ENCODE results near the gene PDCD6IP. TPM values are rescaled to one million over a fixed set of nuclear protein-coding genes. Genes with fewer than 3 reads are reported as not detected.
A peak's percentile ranks its signal among the peaks of the same experiment; 100 is the strongest.

The PDCD6IP gene
- total RNA-seq, 1 donor from 2014 or later, result 51.7 TPM

GRCh38 chr3:33792167-33792892 is 6.1 kb upstream of the PDCD6IP start:
- Histone ChIP-seq H3K9me3 (ENCODE audit: control insufficient read depth in 3 of 3, low read length in 3 of 3) (no peaks in the 10 kb centered on the region), H3K4me3 (ENCODE audit: low read length in 3 of 3) (no peak overlapping the region), H3K9ac (ENCODE audit: low read depth in 1 of 3, low read length in 3 of 3) (no peak overlapping the region), H3K4me1 (ENCODE audit: control insufficient read depth in 3 of 3, insufficient read depth in 3 of 3, low read length in 3 of 3) (peaks cover 0 to under 1% (median 0%) of the 10 kb centered on the region in 3 donors), H3K27ac (ENCODE audit: low read depth, low read length) (no peak overlapping the region), H3K27me3 (ENCODE audit: control insufficient read depth in 3 of 3, insufficient read depth in 3 of 3, low read length in 3 of 3) (peaks cover 0 to 2% (median 0%) of the 10 kb centered on the region in 3 donors), H3K36me3 (ENCODE audit: control insufficient read depth in 3 of 3, insufficient read depth in 3 of 3, low read length in 3 of 3) (no peaks in the 10 kb centered on the region)

DNA sequence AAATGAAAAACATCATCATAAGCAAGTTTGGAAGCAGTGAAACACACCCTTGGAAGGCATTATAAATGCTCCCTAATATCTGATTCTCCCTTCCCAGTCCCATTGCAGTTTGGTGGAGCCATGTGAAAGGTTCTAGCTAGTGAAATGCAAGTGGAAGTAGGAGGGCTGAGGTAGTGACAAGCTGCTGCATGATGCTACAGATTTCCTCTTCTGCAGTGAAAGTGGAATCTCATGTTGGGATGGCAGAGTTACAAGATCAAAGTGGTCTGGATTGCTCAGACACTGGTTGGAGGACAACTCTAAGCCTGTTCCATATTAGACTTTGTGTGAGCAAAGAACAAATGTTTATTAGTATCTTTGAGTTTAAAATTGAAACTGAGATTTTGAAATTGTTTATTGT is 3.3 kb upstream of the PDCD6IP start:
- Histone ChIP-seq H3K27ac (ENCODE audit: low read depth, low read length) (no peak overlapping the region), H3K9ac (ENCODE audit: low read depth in 1 of 3, low read length in 3 of 3) (no peak overlapping the region), H3K4me1 (ENCODE audit: control insufficient read depth in 3 of 3, insufficient read depth in 3 of 3, low read length in 3 of 3) (peaks cover 12 to 19% (median 13%) of the 10 kb centered on the region in 3 donors), H3K9me3 (ENCODE audit: control insufficient read depth in 3 of 3, low read length in 3 of 3) (no peaks in the 10 kb centered on the region), H3K27me3 (ENCODE audit: control insufficient read depth in 3 of 3, insufficient read depth in 3 of 3, low read length in 3 of 3) (no peaks in the 10 kb centered on the region), H3K36me3 (ENCODE audit: control insufficient read depth in 3 of 3, insufficient read depth in 3 of 3, low read length in 3 of 3) (no peaks in the 10 kb centered on the region), H3K4me3 (ENCODE audit: low read length in 3 of 3) (no peak overlapping the region)

GRCh38 chr3:33795856-33796536 is 2.4 kb upstream of the PDCD6IP start:
- no peaks in the 10 kb centered on the region for H3K9me3 ChIP-seq (ENCODE audit: control insufficient read depth in 3 of 3, low read length in 3 of 3)
- no peak overlapping the region for H3K9ac ChIP-seq (ENCODE audit: low read depth in 1 of 3, low read length in 3 of 3)
- no peaks in the 10 kb centered on the region for H3K27me3 ChIP-seq (ENCODE audit: control insufficient read depth in 3 of 3, insufficient read depth in 3 of 3, low read length in 3 of 3)
- no peak overlapping the region for H3K4me3 ChIP-seq (ENCODE audit: low read length in 3 of 3)
- H3K36me3 ChIP-seq (ENCODE audit: control insufficient read depth in 3 of 3, insufficient read depth in 3 of 3, low read length in 3 of 3), result no peaks in the 10 kb centered on the region
- no peak overlapping the region for H3K27ac ChIP-seq (ENCODE audit: low read depth, low read length)
- H3K4me1 ChIP-seq (ENCODE audit: control insufficient read depth in 3 of 3, insufficient read depth in 3 of 3, low read length in 3 of 3), result peaks cover 18 to 24% (median 20%) of the 10 kb centered on the region in 3 donors

GRCh38 chr3:33798113-33798417 is 365 bp upstream of the PDCD6IP start:
- H3K27ac ChIP-seq (ENCODE audit: low read depth, low read length), result peak overlapping the region; percentile 92
- H3K4me3 ChIP-seq (ENCODE audit: low read length in 3 of 3), result peak overlapping the region; percentile 90 to 100 (median 96)
- no peaks in the 10 kb centered on the region for H3K9me3 ChIP-seq (ENCODE audit: control insufficient read depth in 3 of 3, low read length in 3 of 3)
- peaks cover 23 to 34% (median 27%) of the 10 kb centered on the region in 3 donors for H3K4me1 ChIP-seq (ENCODE audit: control insufficient read depth in 3 of 3, insufficient read depth in 3 of 3, low read length in 3 of 3)
- peak overlapping the region; percentile 88 to 97 (median 96) for H3K9ac ChIP-seq (ENCODE audit: low read depth in 1 of 3, low read length in 3 of 3)
- no peaks in the 10 kb centered on the region for H3K36me3 ChIP-seq (ENCODE audit: control insufficient read depth in 3 of 3, insufficient read depth in 3 of 3, low read length in 3 of 3)
- no peaks in the 10 kb centered on the region for H3K27me3 ChIP-seq (ENCODE audit: control insufficient read depth in 3 of 3, insufficient read depth in 3 of 3, low read length in 3 of 3)

- Histone ChIP-seq H3K4me3 (ENCODE audit: low read length in 3 of 3) (peak overlapping the region; percentile 90 to 100 (median 96)), H3K9me3 (ENCODE audit: control insufficient read depth in 3 of 3, low read length in 3 of 3) (no peaks in the 10 kb centered on the region), H3K9ac (ENCODE audit: low read depth in 1 of 3, low read length in 3 of 3) (peak overlapping the region; percentile 88 to 97 (median 96)), H3K36me3 (ENCODE audit: control insufficient read depth in 3 of 3, insufficient read depth in 3 of 3, low read length in 3 of 3) (peaks cover 0 to 3% (median 0%) of the 10 kb centered on the region in 3 donors), H3K27ac (ENCODE audit: low read depth, low read length) (peak overlapping the region; percentile 92), H3K27me3 (ENCODE audit: control insufficient read depth in 3 of 3, insufficient read depth in 3 of 3, low read length in 3 of 3) (no peaks in the 10 kb centered on the region), H3K4me1 (ENCODE audit: control insufficient read depth in 3 of 3, insufficient read depth in 3 of 3, low read length in 3 of 3) (peaks cover 23 to 34% (median 27%) of the 10 kb centered on the region in 3 donors)
Measured at GRCh38 chr3:33799202-33799551, 747 bp downstream of the PDCD6IP start.

- Histone ChIP-seq H3K9me3 (ENCODE audit: control insufficient read depth in 3 of 3, low read length in 3 of 3) (no peaks in the 10 kb centered on the region), H3K27me3 (ENCODE audit: control insufficient read depth in 3 of 3, insufficient read depth in 3 of 3, low read length in 3 of 3) (no peaks in the 10 kb centered on the region), H3K9ac (ENCODE audit: low read depth in 1 of 3, low read length in 3 of 3) (no peak overlapping the region), H3K4me3 (ENCODE audit: low read length in 3 of 3) (no peak overlapping the region), H3K36me3 (ENCODE audit: control insufficient read depth in 3 of 3, insufficient read depth in 3 of 3, low read length in 3 of 3) (peaks cover 0 to 3% (median 0%) of the 10 kb centered on the region in 3 donors), H3K4me1 (ENCODE audit: control insufficient read depth in 3 of 3, insufficient read depth in 3 of 3, low read length in 3 of 3) (peaks cover 24 to 39% (median 28%) of the 10 kb centered on the region in 3 donors), H3K27ac (ENCODE audit: low read depth, low read length) (no peak overlapping the region)
Measured at GRCh38 chr3:33803252-33803651, 4.8 kb downstream of the PDCD6IP start.

DNA sequence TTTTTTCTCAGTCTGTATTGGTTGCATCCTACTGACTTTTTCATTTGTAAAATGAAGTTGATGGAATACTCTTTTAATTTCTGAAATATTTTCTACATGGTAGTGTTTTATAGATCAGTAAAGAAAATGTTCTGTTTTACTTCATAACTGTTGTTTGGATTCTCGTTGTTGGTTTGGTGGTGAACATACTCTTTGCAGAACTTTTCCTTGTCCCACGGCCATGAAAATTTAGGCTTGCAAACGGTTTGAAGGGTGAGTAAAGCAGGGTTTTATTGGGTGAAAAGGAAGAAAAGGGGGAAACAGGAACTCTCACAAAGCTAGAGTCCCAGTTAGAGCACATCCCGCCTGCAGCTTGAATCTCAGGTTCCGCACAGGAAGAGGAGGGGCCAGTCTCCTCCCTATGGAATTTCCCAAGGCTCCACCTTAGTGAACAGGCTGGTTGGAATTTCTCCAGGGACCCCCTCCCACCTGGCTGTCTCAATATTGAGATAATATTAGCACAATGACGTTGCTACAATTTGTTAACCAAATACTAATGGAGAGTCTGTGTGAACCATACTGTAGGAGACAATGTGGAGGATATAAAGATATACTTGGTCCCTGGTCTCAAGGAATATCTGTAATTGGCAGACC is 5.6 kb downstream of the PDCD6IP start:
- H3K27ac ChIP-seq (ENCODE audit: low read depth, low read length), result no peak overlapping the region
- no peaks in the 10 kb centered on the region for H3K9me3 ChIP-seq (ENCODE audit: control insufficient read depth in 3 of 3, low read length in 3 of 3)
- no peaks in the 10 kb centered on the region for H3K27me3 ChIP-seq (ENCODE audit: control insufficient read depth in 3 of 3, insufficient read depth in 3 of 3, low read length in 3 of 3)
- no peak overlapping the region for H3K9ac ChIP-seq (ENCODE audit: low read depth in 1 of 3, low read length in 3 of 3)
- no peak overlapping the region for H3K4me3 ChIP-seq (ENCODE audit: low read length in 3 of 3)
- H3K4me1 ChIP-seq (ENCODE audit: control insufficient read depth in 3 of 3, insufficient read depth in 3 of 3, low read length in 3 of 3), result peaks cover 24 to 31% (median 27%) of the 10 kb centered on the region in 3 donors
- H3K36me3 ChIP-seq (ENCODE audit: control insufficient read depth in 3 of 3, insufficient read depth in 3 of 3, low read length in 3 of 3), result peaks cover 0 to 3% (median 0%) of the 10 kb centered on the region in 3 donors

- Histone ChIP-seq H3K4me3 (ENCODE audit: low read length in 3 of 3) (no peak overlapping the region), H3K27me3 (ENCODE audit: control insufficient read depth in 3 of 3, insufficient read depth in 3 of 3, low read length in 3 of 3) (no peaks in the 10 kb centered on the region), H3K9ac (ENCODE audit: low read depth in 1 of 3, low read length in 3 of 3) (no peak overlapping the region), H3K27ac (ENCODE audit: low read depth, low read length) (peak overlapping the region; percentile 39), H3K4me1 (ENCODE audit: control insufficient read depth in 3 of 3, insufficient read depth in 3 of 3, low read length in 3 of 3) (peaks cover 8 to 16% (median 14%) of the 10 kb centered on the region in 3 donors), H3K36me3 (ENCODE audit: control insufficient read depth in 3 of 3, insufficient read depth in 3 of 3, low read length in 3 of 3) (peaks cover 0 to 3% (median 0%) of the 10 kb centered on the region in 3 donors), H3K9me3 (ENCODE audit: control insufficient read depth in 3 of 3, low read length in 3 of 3) (no peaks in the 10 kb centered on the region)
Measured at GRCh38 chr3:33807191-33807590, 8.8 kb downstream of the PDCD6IP start.

DNA sequence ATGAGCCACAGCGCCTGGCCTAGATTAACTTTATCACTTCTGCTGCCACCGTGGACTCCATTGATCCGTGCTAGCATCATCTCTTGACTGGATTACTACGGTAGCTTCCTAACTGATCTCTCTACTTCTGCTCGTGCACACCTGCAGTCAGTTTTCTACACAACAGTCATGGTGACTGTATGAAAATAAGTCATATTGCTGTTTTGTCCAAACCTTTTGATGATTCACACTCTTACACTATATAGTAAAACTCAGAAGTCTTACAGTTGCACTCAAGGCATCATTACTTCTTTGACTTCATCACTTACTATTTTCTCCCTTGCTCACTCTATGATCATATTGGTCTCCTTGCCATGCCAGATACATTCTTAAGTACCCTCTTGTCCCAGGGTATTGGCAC is 10.1 kb downstream of the PDCD6IP start:
- Histone ChIP-seq H3K27me3 (ENCODE audit: control insufficient read depth in 3 of 3, insufficient read depth in 3 of 3, low read length in 3 of 3) (no peaks in the 10 kb centered on the region), H3K9me3 (ENCODE audit: control insufficient read depth in 3 of 3, low read length in 3 of 3) (no peaks in the 10 kb centered on the region), H3K36me3 (ENCODE audit: control insufficient read depth in 3 of 3, insufficient read depth in 3 of 3, low read length in 3 of 3) (peaks cover 0 to 3% (median 1%) of the 10 kb centered on the region in 3 donors), H3K9ac (ENCODE audit: low read depth in 1 of 3, low read length in 3 of 3) (no peak overlapping the region), H3K4me1 (ENCODE audit: control insufficient read depth in 3 of 3, insufficient read depth in 3 of 3, low read length in 3 of 3) (peaks cover 8 to 15% (median 14%) of the 10 kb centered on the region in 3 donors), H3K4me3 (ENCODE audit: low read length in 3 of 3) (no peak overlapping the region), H3K27ac (ENCODE audit: low read depth, low read length) (no peak overlapping the region)

DNA sequence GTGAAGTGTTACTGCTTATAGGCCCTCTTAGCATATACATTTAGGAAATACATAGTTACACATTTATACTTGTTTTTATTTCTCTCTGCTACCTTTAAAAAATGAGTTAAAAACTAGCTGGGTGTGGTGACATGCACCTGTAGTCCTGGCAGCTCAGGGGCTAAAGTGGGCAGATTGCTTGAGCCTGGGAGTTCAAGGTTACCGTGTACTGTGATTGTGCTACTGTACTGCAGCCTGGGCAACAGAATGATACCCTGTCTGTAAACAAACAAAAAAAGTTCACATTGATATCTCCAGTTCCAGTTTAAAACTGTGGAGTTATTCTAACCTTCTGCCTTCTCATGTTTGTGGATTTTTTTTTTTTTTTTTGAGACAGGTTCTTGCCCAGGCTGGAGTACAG is 12.1 kb downstream of the PDCD6IP start:
- H3K9me3 ChIP-seq (ENCODE audit: control insufficient read depth in 3 of 3, low read length in 3 of 3), result no peaks in the 10 kb centered on the region
- H3K36me3 ChIP-seq (ENCODE audit: control insufficient read depth in 3 of 3, insufficient read depth in 3 of 3, low read length in 3 of 3), result peaks cover 0 to 8% (median 0%) of the 10 kb centered on the region in 3 donors
- H3K27me3 ChIP-seq (ENCODE audit: control insufficient read depth in 3 of 3, insufficient read depth in 3 of 3, low read length in 3 of 3), result no peaks in the 10 kb centered on the region
- no peak overlapping the region for H3K9ac ChIP-seq (ENCODE audit: low read depth in 1 of 3, low read length in 3 of 3)
- no peak overlapping the region for H3K27ac ChIP-seq (ENCODE audit: low read depth, low read length)
- H3K4me3 ChIP-seq (ENCODE audit: low read length in 3 of 3), result no peak overlapping the region
- H3K4me1 ChIP-seq (ENCODE audit: control insufficient read depth in 3 of 3, insufficient read depth in 3 of 3, low read length in 3 of 3), result peaks cover 8 to 15% (median 14%) of the 10 kb centered on the region in 3 donors

Measured in skeletal muscle tissue (tissue), 4 donors.